GM18526 (cell line): ENCODE data around the gene STRA8.

Source experiments
- POLR2A ChIP-seq: IDR thresholded peaks from 3 replicates; pipeline ENCODE4 v1.6.1; 2011; ENCODE audit not compliant: insufficient read length; ENCODE audit errors: extremely low read depth

The STRA8 gene

DNA sequence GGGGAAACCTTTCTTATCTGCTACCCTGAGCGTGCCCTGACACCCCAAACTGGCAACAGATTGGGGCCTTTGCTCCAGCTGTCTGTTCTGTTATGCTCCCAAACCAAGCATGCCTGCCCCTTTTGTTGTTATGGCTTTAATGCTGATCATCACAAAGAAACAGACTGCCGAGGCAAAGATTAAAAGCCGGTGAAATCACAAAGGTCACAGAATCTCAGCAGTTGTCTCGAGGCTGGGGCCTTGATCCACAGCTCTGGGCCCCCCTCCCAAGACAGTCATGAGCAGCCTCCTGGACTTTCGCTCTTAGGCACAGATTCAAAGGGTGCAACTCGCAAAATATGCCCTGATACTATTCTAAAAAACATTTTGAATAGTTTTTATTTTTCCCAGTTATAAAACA is 65.6 kb downstream of the STRA8 start:
- no peak for TF ChIP-seq POLR2A

DNA sequence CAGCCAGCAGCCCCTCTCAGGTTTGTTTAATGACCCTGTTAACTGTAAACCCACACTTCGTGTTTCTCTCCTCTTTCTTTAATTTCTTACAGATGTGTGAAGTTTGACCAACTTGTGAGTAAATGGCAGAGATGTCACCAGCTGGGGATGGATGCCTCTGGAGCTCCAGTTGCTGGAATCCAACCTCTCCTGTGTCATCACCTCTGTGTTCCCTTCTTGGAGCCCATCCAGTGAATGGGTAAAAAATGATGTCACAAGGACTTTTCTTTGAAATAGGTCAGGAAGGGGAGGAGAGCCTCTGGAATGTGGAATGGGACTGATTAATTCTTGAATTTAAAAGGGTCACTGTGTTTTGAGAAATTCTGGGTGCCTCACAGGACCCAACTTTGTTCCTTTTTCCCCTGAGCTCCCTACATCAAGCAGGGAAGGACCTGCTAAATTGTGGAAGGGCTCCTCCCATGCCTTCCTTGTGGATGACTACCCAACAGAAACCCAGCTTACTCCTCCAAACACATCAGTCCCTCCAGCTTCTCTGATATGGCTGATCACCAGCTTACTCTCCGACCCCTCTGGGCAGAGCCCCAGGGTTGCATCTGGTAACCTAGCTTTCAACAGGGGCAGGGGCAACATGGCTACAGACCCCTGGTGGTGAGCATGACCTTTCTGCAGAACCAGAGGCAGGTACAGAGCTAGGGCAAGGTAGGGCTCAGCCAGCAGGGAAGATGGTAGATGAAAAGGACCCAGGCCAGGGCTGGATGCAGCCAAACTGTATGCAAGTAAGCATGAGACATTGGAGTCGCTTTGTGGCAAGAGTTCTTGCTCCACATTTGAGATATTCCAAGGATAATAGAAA is 67.5 kb downstream of the STRA8 start:
- no peak for TF ChIP-seq POLR2A
